OCI-LY7 (cell line): Measurements from ENCODE around the gene TRA2B.

Experiments
- CTCF ChIP-seq: fragments of 200-600 bp; sonication (generic); conservative IDR thresholded peaks from 2 replicates; pipeline ENCODE4 v1.5.1; 2014; ENCODE audit warnings: mild to moderate bottlenecking, antibody characterized with exemption, low read length, moderate library complexity, mixed read lengths
- EZH2phosphoT487 ChIP-seq: fragments of 200-600 bp; sonication (generic); IDR thresholded peaks from 2 replicates; pipeline ENCODE4 v1.6.1; 2018; ENCODE audit warnings: low read depth, borderline replicate concordance, mild to moderate bottlenecking, mixed run types, antibody characterized with exemption, low read length, moderate library complexity, mixed read lengths

DNA sequence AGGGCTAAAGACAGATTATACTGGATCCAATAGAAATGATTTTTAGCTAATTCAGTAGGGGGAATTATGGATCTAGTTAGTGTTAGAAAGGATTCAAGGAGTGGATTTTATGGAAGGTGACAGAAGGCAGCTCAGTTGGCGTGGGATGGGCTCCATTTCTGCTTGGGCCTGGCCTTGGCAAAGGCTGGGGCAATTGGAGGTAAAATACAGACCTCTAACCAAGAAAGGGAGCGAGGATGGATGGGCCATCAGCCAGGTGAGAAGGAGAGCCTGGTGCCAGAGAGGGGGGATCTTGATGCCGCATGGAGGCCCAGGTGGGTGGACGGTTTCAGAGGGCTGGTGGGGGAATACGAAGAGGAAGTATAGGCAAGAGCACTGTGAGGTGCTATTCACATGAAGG is 40.7 kb upstream of the TRA2B start:
- no peak for TF ChIP-seq CTCF
- no peak for TF ChIP-seq EZH2phosphoT487
